Activated CD4-positive, alpha-beta T cell treated with anti-CD3 and anti-CD28 coated beads, Interleukin-2, amount 10 ng/mL, durations not matched to agents 7 days and 5 days (primary cell): Measurements from ENCODE around the gene SETD2. TPM values are rescaled to one million over a fixed set of nuclear protein-coding genes. Genes with fewer than 3 reads are reported as not detected.

Source experiments
- CTCF ChIA-PET: fragments of 350-600 bp; sonication (Branson Sonifier 250); formaldehyde crosslinking; loops from one replicate; lab custom pipeline; 2021; ENCODE audit warnings: antibody characterized with exemption; lab: Charles Lee
- POLR2A ChIA-PET: fragments of 350-600 bp; sonication (Branson Sonifier 250); formaldehyde crosslinking; loops from one replicate; lab custom pipeline; 2021; ENCODE audit warnings: antibody characterized with exemption; lab: Charles Lee
- DNase-seq: peaks from one replicate; pipeline ENCODE4 v3.0.0-alpha.2; 2020
- H3K27ac Mint-ChIP-seq: one replicate; pipeline ENCODE4 v1.8.0; 2021; ENCODE audit warnings: mild to moderate bottlenecking, moderate library complexity, mixed read lengths
- H3K27me3 Mint-ChIP-seq: one replicate; pipeline ENCODE4 v1.8.0; 2021; ENCODE audit warnings: mixed read lengths
- H3K36me3 Mint-ChIP-seq: one replicate; pipeline ENCODE4 v1.8.0; 2021; ENCODE audit warnings: low read depth, mixed read lengths
- H3K4me1 Mint-ChIP-seq: one replicate; pipeline ENCODE4 v1.8.0; 2021; ENCODE audit warnings: mixed read lengths
- H3K4me3 Mint-ChIP-seq: one replicate; pipeline ENCODE4 v1.8.0; 2021; ENCODE audit warnings: mild to moderate bottlenecking, moderate library complexity, mixed read lengths
- H3K9me3 Mint-ChIP-seq: one replicate; pipeline ENCODE4 v1.8.0; 2021; ENCODE audit warnings: mixed read lengths
- total RNA-seq, 2 experiments: library from RNA; stranded (reverse); gene quantifications; one replicate each; pipeline ENCODE4 v1.2.3, GENCODE V29; 2021

SETD2 gene
- total RNA-seq, 2 experiments from 2014 or later, result 44.4 to 48.3 TPM

GRCh38 chr3:47002171-47003055 lies 161.5 kb downstream of the SETD2 start:
- Mint-ChIP-seq H3K27ac (no peak overlapping the region), H3K36me3 (peaks cover 49% of the 10 kb centered on the region), H3K4me1 (peaks cover 6% of the 10 kb centered on the region), H3K9me3 (no peaks in the 10 kb centered on the region), H3K27me3 (no peaks in the 10 kb centered on the region), H3K4me3 (no peak overlapping the region)
- ChIA-PET POLR2A (no interaction called here), CTCF (interaction anchor here (1.5 kb wide), 1 partner anchor 79 kb away, joined by 4 read pairs; no protein-coding TSS in a partner anchor)
- DNase-seq, result no peak

GRCh38 chr3:47001731-47002170 lies 162.2 kb downstream of the SETD2 start:
- no peak overlapping the region for H3K4me3 Mint-ChIP-seq
- no peak for DNase-seq
- ChIA-PET CTCF (interaction anchor here (0.7 to 1.5 kb wide), 2 partner anchors 22 to 78 kb away, joined by 3 to 4 read pairs; no protein-coding TSS in a partner anchor), POLR2A (no interaction called here)
- H3K9me3 Mint-ChIP-seq, result no peaks in the 10 kb centered on the region
- no peaks in the 10 kb centered on the region for H3K27me3 Mint-ChIP-seq
- H3K27ac Mint-ChIP-seq, result no peak overlapping the region
- peaks cover 50% of the 10 kb centered on the region for H3K36me3 Mint-ChIP-seq
- H3K4me1 Mint-ChIP-seq, result peaks cover 12% of the 10 kb centered on the region

- DNase-seq, result no peak
- Mint-ChIP-seq H3K4me3 (no peak overlapping the region), H3K27me3 (no peaks in the 10 kb centered on the region), H3K27ac (no peak overlapping the region), H3K4me1 (peaks cover 13% of the 10 kb centered on the region), H3K9me3 (no peaks in the 10 kb centered on the region), H3K36me3 (peaks cover 45% of the 10 kb centered on the region)
- ChIA-PET CTCF (interaction anchor here (0.7 to 1.5 kb wide), 2 partner anchors 21 to 78 kb away, joined by 3 to 4 read pairs; no protein-coding TSS in a partner anchor), POLR2A (no interaction called here)
These were observed 162.8 kb downstream of the SETD2 start for GRCh38 chr3:47000922-47001730.

- POLR2A ChIA-PET, result no interaction called here
- Mint-ChIP-seq H3K4me1 (peaks cover 13% of the 10 kb centered on the region), H3K4me3 (no peak overlapping the region), H3K27ac (no peak overlapping the region), H3K9me3 (no peaks in the 10 kb centered on the region), H3K36me3 (peaks cover 39% of the 10 kb centered on the region), H3K27me3 (no peaks in the 10 kb centered on the region)
- CTCF ChIA-PET, result interaction anchor here (1.2 kb wide), 1 partner anchor 53 kb away, joined by 3 read pairs; no protein-coding TSS in a partner anchor
- DNase-seq, result no peak
These were observed 163.6 kb downstream of the SETD2 start for GRCh38 chr3:47000198-47000815.

- ChIA-PET POLR2A (no interaction called here), CTCF (interaction anchor here (1.1 to 1.2 kb wide), 2 partner anchors 52 to 64 kb away, joined by 3 read pairs; no protein-coding TSS in a partner anchor)
- peaks cover 37% of the 10 kb centered on the region for H3K36me3 Mint-ChIP-seq
- H3K27me3 Mint-ChIP-seq, result no peaks in the 10 kb centered on the region
- no peak for DNase-seq
- H3K4me1 Mint-ChIP-seq, result peaks cover 13% of the 10 kb centered on the region
- H3K4me3 Mint-ChIP-seq, result no peak overlapping the region
- no peaks in the 10 kb centered on the region for H3K9me3 Mint-ChIP-seq
- no peak overlapping the region for H3K27ac Mint-ChIP-seq
These were observed 164.3 kb downstream of the SETD2 start for GRCh38 chr3:46999516-47000197.

- CTCF ChIA-PET, result interaction anchor here (1.1 to 1.2 kb wide), 2 partner anchors 52 to 64 kb away, joined by 3 read pairs; no protein-coding TSS in a partner anchor
- no peaks in the 10 kb centered on the region for H3K27me3 Mint-ChIP-seq
- peaks cover 35% of the 10 kb centered on the region for H3K36me3 Mint-ChIP-seq
- POLR2A ChIA-PET, result no interaction called here
- peaks cover 13% of the 10 kb centered on the region for H3K4me1 Mint-ChIP-seq
- no peak for DNase-seq
- H3K9me3 Mint-ChIP-seq, result no peaks in the 10 kb centered on the region
- no peak overlapping the region for H3K4me3 Mint-ChIP-seq
- H3K27ac Mint-ChIP-seq, result no peak overlapping the region
These were observed 164.9 kb downstream of the SETD2 start for GRCh38 chr3:46998852-46999515.

GRCh38 chr3:46998121-46998851 lies 165.6 kb downstream of the SETD2 start:
- ChIA-PET POLR2A (no interaction called here), CTCF (interaction anchor here (0.7 to 1.4 kb wide), 3 partner anchors 19 to 83 kb away, joined by 3 to 4 read pairs (median 3); partner anchors contain the start of gene NBEAL2)

GRCh38 chr3:46997453-46998091 lies 166.3 kb downstream of the SETD2 start:
- no peak overlapping the region for H3K4me3 Mint-ChIP-seq
- H3K27ac Mint-ChIP-seq, result peak overlapping the region; percentile 52
- no peaks in the 10 kb centered on the region for H3K9me3 Mint-ChIP-seq
- H3K36me3 Mint-ChIP-seq, result peaks cover 33% of the 10 kb centered on the region
- peaks cover 13% of the 10 kb centered on the region for H3K4me1 Mint-ChIP-seq
- CTCF ChIA-PET, result interaction anchor here (0.7 to 1.4 kb wide), 2 partner anchors 18 to 83 kb away, joined by 3 to 4 read pairs; partner anchors contain the start of gene NBEAL2
- POLR2A ChIA-PET, result no interaction called here
- no peaks in the 10 kb centered on the region for H3K27me3 Mint-ChIP-seq
- no peak for DNase-seq

More at GRCh38 chr3:46998121-46998851, 165.6 kb downstream of the SETD2 start:
- Mint-ChIP-seq H3K27ac (peak overlapping the region; percentile 63), H3K9me3 (no peaks in the 10 kb centered on the region), H3K36me3 (peaks cover 33% of the 10 kb centered on the region), H3K4me1 (peaks cover 13% of the 10 kb centered on the region), H3K4me3 (no peak overlapping the region), H3K27me3 (no peaks in the 10 kb centered on the region)
- DNase-seq, result peak; percentile 74

- Mint-ChIP-seq H3K9me3 (no peaks in the 10 kb centered on the region), H3K27me3 (no peaks in the 10 kb centered on the region), H3K36me3 (peaks cover 32% of the 10 kb centered on the region), H3K4me1 (peaks cover 13% of the 10 kb centered on the region), H3K27ac (peak overlapping the region; percentile 52), H3K4me3 (no peak overlapping the region)
- ChIA-PET POLR2A (no interaction called here), CTCF (interaction anchor here (1.4 kb wide), 1 partner anchor 17 kb away, joined by 4 read pairs; the partner anchor contains the start of gene NBEAL2)
- DNase-seq, result no peak
These were observed 167.0 kb downstream of the SETD2 start for GRCh38 chr3:46996689-46997452.
